COLO668 (cell line): ENCODE results near the gene TCF12.

ENCODE experiments used
- DNase-seq: peaks from one replicate; lab custom pipeline; 2025; ENCODE audit not compliant: unreplicated experiment; lab: John Stamatoyannopoulos, UW

Gene TCF12

DNA sequence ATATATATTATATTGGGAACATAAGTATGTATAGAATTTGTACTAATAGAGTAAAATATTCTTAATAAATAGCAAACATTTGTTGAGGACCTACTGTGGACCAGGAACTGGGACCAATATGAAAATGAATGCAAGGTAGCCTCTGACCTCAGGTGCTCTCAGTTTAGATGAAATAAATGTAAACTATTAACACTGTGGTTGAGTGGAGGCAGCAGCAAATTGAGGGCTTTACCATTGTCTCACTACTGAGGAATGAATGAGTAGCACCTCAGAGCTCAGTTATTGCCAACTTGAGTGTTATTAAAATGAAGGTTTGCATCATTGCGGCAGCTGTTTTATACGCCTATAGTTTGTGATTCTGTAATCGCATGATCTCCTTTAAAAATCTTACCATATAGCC is 366.9 kb downstream of the TCF12 start:
- DNase-seq, result no peak

DNA sequence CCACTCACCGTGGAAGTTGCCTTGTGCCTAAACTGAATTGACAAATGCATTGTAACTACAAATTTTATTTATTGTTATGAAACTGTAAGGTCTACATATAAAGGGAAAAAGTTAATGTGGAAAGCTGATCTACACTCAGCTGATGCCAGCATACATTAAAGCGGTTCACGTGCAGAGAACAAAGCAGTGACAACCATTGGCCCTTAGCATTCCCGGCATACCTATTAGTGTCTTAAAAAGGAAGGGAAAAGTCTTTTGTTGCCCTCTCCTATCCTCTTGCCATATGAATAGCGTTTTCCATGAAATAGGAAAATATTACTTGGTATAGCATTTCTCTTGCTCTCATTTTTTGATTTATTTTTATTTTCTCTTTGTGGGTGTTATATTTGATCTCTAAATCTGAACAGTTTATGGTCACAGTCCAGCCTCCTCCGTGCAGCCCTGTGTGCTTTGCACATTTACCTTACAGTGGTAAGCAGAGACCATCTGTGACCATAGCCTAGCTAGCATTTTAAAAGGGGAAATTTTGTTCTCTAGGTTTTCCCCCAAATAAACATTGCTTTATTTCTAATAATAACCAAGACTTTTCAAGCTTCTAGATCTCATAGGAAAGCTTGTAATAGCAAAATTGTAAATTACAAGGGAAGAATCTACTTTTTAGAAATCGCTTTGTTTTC is 368.1 kb downstream of the TCF12 start:
- DNase-seq, result no peak

DNA sequence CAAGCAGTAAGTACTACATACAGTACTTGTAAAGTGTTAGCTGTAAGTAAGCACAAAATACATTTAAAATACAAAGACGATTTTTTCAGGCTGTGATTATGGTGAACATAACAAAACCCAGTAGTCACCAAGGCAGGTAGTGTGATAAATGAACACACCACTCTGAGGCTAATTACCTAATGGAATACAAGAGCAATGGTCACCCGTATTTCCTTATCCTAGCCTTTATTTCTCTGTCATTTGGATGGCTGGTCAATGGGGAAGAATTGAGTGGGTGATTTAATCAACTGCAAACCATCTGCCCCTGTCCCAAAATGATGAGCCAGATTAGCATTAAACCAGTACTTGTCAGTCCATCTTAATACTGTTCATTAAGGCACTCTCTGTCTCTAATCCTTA is 368.7 kb downstream of the TCF12 start:
- DNase-seq, result no peak

DNA sequence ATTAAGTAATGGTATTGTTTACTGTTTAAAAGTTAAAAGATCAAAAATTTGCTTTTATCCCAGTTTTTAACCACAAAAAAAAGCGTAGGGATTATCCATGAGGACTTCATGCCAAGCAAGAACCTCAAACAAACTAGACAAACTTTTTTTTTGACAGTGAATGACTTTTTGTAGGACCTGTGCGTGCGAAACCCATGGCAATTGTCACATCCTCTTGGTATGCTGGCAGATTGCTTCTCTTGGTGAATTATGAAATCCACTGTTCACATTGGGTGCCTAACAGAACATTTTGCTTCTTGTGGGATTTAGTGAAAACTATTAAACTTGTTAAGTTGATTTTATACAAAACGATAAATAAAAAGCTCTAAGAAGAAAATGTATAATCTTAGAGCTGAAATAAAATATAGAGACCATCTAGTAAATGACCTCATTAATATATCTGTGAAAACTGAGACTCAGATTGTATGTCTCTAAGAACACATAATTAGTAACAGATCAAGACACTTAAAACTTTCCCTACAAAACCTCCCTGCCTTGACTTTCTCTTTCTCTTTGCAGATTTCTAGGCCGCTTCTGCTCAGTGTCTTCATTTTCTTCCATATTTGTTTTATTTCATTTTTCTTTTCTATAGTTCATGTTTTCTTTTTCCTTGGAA is 370.6 kb downstream of the TCF12 start:
- DNase-seq, result no peak

DNA sequence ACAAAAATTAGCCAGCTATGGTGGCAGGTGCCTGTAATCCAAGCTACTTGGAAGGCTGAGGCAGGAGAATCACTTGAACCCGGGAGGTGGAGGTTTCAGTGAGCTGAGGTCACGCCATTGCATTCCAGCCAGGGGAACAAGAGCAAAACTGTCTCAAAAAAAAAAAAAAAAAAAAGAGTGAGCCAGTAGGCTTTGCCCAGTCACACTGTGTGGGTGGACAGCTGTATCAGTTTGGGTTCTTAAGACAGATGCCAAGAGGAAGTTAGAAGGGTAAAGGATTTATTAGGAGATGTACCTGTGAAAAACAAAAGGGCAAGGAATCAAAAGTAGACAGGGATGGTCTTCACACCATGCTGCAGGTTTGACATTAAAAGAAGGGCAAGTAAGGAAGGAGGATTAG is 371.7 kb downstream of the TCF12 start:
- DNase-seq, result no peak

DNA sequence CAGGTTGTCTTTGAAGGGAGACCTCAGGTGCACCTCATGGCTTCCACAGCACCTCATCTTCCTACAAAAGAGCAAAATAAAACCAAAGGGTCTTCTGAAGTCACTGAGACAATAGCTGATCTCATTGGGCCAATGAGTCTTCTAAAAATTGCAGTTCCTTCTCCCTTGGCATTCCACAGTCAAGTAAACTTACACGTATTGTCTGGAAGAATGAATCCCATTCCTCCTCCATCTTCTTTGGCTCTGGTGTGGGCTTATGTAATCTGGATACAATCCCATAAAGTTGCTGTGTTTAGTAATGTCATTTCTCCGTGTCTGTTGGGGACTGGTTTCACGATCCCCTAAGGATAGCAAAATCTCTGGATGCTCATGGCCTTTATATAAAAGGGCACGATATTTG is 372.4 kb downstream of the TCF12 start:
- DNase-seq, result no peak

DNA sequence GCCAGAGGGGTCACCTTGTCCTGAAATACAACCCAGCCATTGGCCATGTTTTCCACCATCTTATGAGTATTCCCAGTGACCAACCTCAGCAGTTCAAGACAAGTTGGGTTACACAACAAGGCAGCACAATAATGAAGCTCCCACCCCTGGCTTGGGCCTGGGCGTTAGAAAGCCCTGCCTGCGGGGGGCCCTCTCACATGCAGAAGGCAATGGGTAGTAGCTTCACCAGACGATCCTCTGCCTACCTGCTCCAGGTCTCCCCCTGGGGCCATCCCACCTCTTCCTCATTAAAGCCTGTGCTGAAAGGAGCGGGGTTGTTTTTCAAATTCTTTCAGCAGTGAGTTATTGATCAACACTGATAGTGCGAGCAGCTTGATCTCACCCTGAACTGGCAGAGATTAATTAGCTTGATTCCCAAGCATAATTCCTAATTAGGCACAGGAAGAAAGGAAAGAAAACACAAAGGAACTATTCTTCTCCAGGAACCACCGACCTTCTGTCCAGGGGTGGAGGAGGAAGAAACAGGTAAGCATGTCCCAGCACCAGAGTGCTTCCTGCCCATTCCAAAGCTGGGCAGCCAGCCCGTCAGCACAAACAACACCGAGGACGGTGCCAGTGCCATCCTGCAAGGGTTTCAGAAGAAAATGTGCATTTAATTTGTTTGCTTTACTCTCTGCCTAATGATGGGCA is 378.2 kb downstream of the TCF12 start:
- DNase-seq, result no peak

DNA sequence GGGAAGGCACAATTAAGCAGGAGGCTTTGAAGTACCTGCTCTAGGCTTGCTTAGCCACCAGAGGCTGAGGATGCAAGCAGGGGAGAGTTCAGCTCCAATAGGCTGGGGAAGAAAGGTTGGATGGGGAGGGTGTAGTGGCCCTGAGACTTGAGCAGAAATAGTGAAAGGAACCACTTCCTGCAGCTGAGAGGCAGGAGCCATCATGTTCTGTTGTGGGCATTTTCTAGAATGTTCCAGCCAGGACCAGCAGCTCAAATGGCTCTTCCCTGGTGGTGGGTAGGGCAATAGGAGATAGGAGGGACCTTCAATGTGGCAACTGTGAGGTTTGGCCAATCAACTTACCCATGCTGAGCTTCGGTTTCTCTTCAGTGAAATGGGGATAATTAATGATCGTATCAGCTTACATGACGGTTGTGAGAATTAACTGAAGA is 378.7 kb downstream of the TCF12 start:
- DNase-seq, result no peak

DNA sequence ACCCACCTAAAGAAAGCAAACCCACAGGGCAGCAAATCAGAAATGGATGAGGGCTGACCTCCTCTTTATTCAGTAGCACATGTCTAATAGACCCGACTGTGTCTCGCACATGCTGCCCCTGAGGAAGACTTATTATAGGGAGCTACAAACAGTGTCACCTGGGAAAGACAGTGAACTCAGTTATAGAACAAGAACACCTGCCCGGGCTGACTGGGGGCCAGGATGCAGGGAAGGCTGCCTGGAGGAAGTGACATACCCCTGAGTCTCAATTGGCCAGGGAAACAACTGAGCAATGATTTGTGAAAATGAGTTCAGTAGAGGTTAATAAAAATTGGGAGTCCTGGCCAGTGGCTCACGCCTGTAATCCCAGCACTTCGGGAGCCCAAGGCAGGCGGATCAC is 379.2 kb downstream of the TCF12 start:
- DNase-seq, result no peak

DNA sequence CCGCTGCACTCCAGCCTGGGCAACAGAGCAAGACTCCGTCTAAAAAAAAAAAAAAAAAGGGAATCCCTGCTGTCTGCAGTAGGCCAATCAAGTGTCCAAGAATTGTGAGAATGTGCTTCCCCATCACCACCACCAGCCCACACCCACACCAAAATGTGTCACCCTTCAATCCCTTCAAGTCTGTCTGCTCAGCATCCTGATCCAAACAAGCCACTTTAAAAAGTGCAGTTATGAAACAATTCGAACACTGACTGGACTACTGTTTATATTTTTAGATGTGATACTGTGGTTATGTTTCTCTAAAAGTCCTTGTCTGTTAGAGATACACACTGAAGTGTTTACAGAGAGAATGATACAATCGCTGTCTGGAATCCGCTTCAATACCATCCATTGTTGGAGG is 379.8 kb downstream of the TCF12 start:
- no peak for DNase-seq

DNA sequence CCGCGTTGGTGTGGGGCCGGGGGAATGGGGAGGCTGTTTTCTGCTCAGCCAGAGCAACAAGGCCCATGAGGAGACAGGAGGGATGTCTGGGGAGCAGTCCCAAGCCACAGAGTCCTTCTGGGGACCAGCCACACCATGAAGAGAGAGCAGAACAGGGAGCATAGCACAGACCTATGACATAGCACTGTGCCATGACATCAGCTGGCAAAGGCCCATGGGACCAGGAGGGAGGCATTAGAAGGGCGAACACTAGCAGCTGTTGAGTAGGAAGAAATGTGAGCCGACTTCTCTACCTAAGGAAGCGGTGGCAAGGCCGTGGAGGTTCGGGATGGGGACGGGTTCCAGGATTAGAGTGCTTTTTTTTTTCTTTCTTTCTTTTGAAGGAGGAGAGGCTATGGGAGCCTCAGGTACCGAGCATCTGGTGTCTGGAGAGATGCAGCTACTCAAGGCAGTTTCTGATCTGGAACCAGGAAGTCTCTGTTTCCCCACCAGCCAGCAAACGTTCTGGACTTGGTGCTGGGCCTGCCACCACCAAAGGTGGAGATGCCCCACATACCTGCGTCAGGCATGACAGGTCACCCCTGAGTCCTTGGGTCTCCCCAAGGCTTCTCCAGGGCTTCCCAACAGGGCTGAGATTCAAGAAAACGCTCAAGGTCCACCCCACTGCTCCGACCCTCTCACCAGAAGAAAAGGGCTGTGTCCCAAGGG is 380.6 kb downstream of the TCF12 start:
- no peak for DNase-seq

DNA sequence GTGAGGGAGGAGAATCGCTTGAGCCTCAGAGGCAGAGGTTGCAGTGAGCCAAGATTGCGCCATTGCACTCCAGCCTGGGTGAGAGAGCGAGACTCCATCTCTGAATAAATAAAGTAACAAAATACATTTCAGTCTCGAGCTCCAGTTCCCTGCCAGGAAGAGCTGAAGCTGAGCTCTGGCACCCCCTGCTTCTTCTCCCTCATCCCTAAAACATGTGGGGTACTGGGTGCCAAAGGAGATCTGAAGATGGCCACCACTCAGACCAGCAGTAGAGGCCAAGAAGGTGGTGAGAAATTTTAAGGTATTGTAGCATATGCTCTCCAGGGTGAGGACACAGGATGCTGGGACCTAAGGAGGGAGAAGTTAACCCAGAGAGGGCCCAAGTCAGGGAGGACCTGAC is 382.9 kb downstream of the TCF12 start:
- no peak for DNase-seq

DNA sequence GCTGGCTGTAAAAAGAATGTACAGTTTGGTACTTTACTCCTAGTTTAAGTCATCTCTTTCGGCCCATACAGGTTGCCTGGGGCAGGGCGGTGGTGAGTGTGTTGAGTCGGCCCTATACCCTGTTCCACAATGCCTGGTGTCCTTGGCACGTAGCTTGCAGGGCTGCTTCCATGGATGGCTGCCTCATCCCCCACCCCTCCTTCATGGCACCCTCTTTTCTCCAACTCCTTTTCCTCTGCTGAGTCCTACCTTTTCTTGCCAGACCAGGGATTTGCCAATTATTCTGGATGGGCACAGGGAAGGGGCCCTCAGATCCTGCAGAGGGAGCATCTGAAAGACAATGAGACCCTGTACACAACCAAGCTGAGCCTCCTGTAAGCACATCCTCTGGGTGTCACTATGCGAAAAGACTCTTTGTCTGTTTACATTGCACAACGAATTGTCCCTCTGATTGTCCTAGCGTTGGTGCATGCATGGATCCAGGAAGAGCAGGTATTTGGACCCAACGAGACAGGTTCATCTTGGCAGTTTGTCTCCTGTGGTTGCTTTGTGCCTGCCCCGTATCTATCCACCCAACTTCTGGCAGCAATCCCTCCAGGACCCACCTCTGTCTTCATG is 384.3 kb downstream of the TCF12 start:
- DNase-seq, result no peak

DNA sequence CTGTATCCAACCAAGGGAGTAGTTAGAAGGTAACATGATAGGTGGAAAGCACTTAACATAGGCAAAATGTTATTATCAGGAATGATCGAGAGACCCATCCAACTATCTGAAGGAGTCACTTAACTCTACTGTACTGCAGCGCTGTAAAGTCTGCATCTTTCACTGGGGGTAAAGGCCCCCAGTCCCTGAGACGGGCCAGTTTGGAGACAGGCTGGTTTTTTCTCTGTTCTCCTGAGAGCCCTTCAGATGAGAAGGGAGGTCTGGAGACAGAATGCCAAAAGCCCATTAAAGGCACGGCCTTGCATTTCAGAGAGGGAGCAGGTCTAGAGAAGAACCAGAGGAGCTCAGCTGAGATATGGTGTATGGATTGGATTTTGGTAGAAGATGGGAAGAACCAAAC is 386.6 kb downstream of the TCF12 start:
- no peak for DNase-seq

DNA sequence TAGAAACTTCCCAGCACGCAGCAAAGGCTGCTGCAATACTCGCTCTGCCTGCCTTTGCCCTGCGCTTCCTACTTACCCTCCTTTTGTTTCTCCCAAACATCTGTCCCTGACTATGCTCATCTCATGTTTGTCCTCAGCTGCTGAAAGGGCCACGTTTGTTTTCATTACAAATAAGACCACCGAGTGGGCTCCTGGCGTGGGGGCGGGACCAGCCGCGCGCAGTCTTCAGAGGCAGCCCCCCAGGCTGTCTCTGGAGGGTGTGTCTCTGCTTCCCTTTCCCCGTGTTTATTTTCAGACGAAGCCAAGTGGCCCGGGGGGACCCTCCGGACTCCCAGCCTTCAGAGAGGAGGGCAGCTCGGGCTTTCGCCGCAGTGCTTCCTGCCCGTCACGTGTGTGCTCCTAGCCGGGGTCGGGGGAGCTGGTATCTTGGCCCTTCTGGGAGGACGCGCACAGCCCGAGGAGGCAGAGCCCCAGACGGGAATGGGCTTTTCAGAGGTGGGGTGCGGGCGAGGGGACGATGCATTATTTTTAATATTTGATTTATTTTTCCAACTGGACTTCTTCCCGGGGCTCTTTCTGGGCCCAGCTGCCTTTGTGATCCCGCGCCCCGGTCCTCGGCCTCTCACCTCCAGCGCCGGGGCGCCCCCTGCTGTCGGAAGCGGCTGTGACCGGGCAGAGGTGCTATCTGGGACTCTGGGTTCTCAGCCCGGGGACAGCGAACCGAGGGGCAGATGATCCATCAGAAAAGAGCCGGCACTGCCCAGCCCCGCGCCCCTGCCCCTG is 387.9 kb downstream of the TCF12 start:
- DNase-seq, result peak; percentile 91

DNA sequence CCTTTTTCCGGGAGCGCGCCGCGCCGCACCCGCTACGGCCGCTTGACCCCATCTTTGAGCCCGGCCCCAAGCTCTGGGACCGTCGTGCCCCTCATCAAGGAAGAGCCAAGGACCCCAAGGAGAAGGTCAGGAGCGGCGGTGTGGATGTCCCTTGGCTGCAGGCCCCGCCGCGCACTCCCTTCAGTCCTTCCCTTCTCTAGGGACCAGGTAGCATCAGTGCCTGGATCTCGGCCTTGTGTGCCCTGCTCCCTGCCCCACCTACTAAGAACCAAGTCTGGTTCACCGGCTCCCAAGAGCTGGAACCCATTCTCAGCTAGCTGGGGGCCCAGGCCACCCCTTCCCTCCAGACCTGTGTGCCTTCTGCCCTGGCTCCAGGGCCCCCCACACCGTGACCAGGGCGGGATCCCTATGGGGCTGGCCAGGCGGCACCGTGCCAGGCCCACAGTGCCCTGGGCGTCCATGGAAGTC is 388.5 kb downstream of the TCF12 start:
- no peak for DNase-seq

DNA sequence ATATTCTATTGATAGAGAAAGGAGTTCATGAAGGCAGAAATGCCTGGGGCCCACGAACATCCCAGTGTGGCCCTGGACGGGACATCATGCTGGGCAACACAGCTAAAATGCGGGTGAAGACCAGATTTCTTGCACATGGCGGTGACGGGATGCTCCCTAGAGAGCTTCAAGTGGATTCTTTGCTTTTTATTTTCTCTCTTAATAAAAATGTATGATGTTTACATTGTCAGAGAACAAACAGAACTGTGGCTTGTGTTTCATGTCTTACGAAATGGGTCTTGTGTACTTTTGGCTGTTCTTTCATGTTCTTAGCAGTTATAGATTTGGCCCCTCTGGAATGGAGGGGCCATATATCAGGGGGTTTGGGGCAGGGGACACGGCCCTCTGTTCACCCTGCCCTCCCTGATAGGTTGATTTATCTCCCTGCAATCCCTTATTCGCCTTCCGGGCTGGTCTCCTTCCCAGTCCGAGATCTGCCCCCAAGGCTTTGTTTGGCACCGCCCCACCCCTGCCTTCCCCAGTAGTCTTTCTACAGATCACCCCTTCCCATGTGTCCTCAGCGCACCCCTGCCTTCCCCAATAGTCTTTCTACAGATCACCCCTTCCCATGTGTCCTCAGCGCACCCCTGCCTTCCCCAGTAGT is 389.2 kb downstream of the TCF12 start:
- DNase-seq, result no peak

DNA sequence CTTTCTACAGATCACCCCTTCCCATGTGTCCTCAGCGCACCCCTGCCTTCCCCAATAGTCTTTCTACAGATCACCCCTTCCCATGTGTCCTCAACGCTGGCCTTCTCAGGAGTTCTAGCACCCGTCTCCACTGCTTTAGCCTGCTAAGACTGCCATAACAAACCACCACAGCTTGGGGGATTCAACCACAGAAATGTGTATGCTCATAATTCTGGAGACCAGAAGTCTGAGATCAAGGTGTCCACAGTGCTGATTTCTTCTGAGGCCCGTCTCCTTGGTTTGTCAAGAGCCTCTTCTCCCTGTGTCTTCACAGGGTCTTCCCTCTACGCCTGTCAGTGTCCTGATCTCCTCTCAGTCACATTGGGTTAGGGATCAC is 389.7 kb downstream of the TCF12 start:
- no peak for DNase-seq

DNA sequence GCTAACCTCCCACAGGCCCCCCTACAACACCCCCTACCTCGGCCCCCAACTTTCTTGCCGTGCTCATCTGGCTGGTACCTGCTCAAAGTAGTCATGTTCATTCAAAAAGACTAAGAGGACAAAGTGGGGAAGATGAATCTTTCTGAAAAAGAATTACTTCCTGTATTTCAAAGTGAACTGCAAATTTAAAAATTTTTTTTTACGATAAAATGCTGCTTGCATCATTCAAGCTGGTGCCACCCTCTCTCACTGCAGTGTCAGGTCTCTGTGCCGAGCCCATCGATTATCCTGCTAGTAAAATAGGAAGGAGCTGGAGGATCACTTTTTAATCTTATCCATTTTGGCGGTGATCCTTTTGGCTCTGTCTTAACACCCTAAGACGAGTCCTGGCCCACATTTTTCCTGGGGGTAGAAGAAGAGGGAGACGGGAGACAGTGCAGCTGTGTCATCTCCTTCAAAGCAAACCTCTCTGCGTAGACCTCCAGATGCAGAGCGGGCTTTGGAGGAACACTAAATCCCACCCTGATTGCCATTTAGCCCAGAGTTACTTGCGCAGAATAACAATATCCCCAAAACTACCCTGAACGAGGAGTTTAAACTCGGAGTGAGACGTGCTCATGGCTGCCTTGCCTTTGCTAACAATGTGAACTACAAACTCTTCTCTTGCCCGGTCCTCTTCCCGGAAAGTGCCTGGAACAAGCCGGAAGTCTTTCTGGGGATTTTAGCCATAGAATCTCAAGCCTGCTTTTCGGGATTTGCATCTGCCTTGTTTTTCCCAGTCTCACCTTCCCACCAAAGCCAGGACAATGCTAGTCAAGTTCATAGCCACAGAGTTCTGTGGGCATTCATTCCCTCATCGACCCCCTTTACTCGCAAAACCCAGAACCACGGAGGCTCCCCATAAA is 391.7 kb downstream of the TCF12 start:
- DNase-seq, result no peak
